DND-41 (cell line): Measurements from ENCODE around the gene SLC2A9.

Experiments used
- CTCF ChIP-seq: IDR thresholded peaks from 2 replicates; pipeline ENCODE4 v1.5.1; 2012; ENCODE audit warnings: borderline replicate concordance, low read length, moderate library complexity, mild to moderate bottlenecking; ENCODE audit not compliant: poor library complexity, severe bottlenecking; ENCODE audit errors: extremely low read depth
- EZH2 ChIP-seq: IDR thresholded peaks from 3 replicates; pipeline ENCODE4 v1.6.1; 2012; ENCODE audit warnings: borderline replicate concordance, low read depth, mild to moderate bottlenecking, moderate library complexity, low read length, inconsistent platforms; ENCODE audit not compliant: severe bottlenecking

- no peak for TF ChIP-seq CTCF
- no peak for TF ChIP-seq EZH2
Observed at GRCh38 chr4:9989918-9990635, 31.2 kb downstream of the SLC2A9 start.
